NCI-H748 treated with DMSO at 0.1 percent for 48 hours (cell line): ENCODE results near the gene PRDM15.

ENCODE experiments used
- DNase-seq: peaks from one replicate; lab custom pipeline; 2025; lab: John Stamatoyannopoulos, UW

Gene PRDM15

GRCh38 chr21:41777951-41778815 lies 101.0 kb downstream of the PRDM15 start:
- DNase-seq, result peak; percentile 22

GRCh38 chr21:41776778-41777177 lies 102.4 kb downstream of the PRDM15 start:
- DNase-seq, result no peak

- no peak for DNase-seq
Measured at GRCh38 chr21:41775149-41775472, 104.0 kb downstream of the PRDM15 start.

GRCh38 chr21:41774467-41775148 lies 104.5 kb downstream of the PRDM15 start:
- DNase-seq, result no peak

GRCh38 chr21:41772351-41773080 lies 106.6 kb downstream of the PRDM15 start:
- no peak for DNase-seq

- DNase-seq, result no peak
Measured at GRCh38 chr21:41771625-41771945, 107.6 kb downstream of the PRDM15 start.

GRCh38 chr21:41770901-41771624 lies 108.1 kb downstream of the PRDM15 start:
- no peak for DNase-seq

GRCh38 chr21:41769933-41770332 lies 109.2 kb downstream of the PRDM15 start:
- no peak for DNase-seq

GRCh38 chr21:41769521-41769920 lies 109.6 kb downstream of the PRDM15 start:
- DNase-seq, result no peak

GRCh38 chr21:41769111-41769510 lies 110.0 kb downstream of the PRDM15 start:
- DNase-seq, result no peak

GRCh38 chr21:41768437-41769042 lies 110.6 kb downstream of the PRDM15 start:
- DNase-seq, result peak; percentile 33

GRCh38 chr21:41767606-41768436 lies 111.3 kb downstream of the PRDM15 start:
- DNase-seq, result no peak

GRCh38 chr21:41766883-41767605 lies 112.1 kb downstream of the PRDM15 start, which contains the start of gene RIPK4:
Gene RIPK4 (minus strand): TSS chr21:41767052. CDS start chr21:41767041, 11 bp downstream.
- peak; percentile 67 for DNase-seq

GRCh38 chr21:41765973-41766882 lies 112.9 kb downstream of the PRDM15 start:
- DNase-seq, result no peak

- DNase-seq, result no peak
Measured at GRCh38 chr21:41765420-41765821, 113.7 kb downstream of the PRDM15 start.

GRCh38 chr21:41764558-41765419 lies 114.4 kb downstream of the PRDM15 start:
- no peak for DNase-seq

- no peak for DNase-seq
Measured at GRCh38 chr21:41763996-41764395, 115.1 kb downstream of the PRDM15 start.

- DNase-seq, result no peak
Measured at GRCh38 chr21:41763398-41763931, 115.7 kb downstream of the PRDM15 start.
